Calu3 (cell line): ENCODE measurements around the gene PPP1R27. TPM values are rescaled to one million over a fixed set of nuclear protein-coding genes. Genes with fewer than 3 reads are reported as not detected.

Experiments used
- BruUV-seq: library from RNA; stranded (reverse); fragments of 400-500 nt; replicated peaks from 2 replicates; lab custom pipeline; 2021; lab: Mats Ljungman, UMichigan
- CTCF ChIA-PET: fragments of 300-600 bp; sonication (Branson Sonifier 250); formaldehyde crosslinking; loops from one replicate; lab custom pipeline; 2022; ENCODE audit warnings: antibody characterized with exemption; lab: Charles Lee
- DNase-seq: peaks from one replicate; pipeline ENCODE4 v3.0.0; 2022
- H3K27ac Mint-ChIP-seq: one replicate; pipeline ENCODE4 v1.8.0; 2022; ENCODE audit warnings: mixed read lengths; ENCODE audit not compliant: unreplicated experiment
- H3K27me3 Mint-ChIP-seq: one replicate; pipeline ENCODE4 v1.8.0; 2022; ENCODE audit warnings: mixed read lengths; ENCODE audit not compliant: unreplicated experiment
- H3K36me3 Mint-ChIP-seq: one replicate; pipeline ENCODE4 v1.8.0; 2022; ENCODE audit warnings: mild to moderate bottlenecking, moderate library complexity, mixed read lengths; ENCODE audit not compliant: insufficient read depth, unreplicated experiment
- H3K4me1 Mint-ChIP-seq: one replicate; pipeline ENCODE4 v1.8.0; 2022; ENCODE audit warnings: mild to moderate bottlenecking, low read depth, mixed read lengths; ENCODE audit not compliant: unreplicated experiment
- H3K4me3 Mint-ChIP-seq: one replicate; pipeline ENCODE4 v1.8.0; 2022; ENCODE audit warnings: mild to moderate bottlenecking, low read depth, moderate library complexity, mixed read lengths; ENCODE audit not compliant: unreplicated experiment
- H3K9me3 Mint-ChIP-seq: one replicate; pipeline ENCODE4 v1.8.0; 2022; ENCODE audit warnings: low read depth, mixed read lengths; ENCODE audit not compliant: unreplicated experiment
- intact Hi-C: fragments of 100-400 bp; cut with micrococcal nuclease; formaldehyde crosslinking; loops from one replicate; pipeline ENCODE4 v1.10.0; 2022; ENCODE audit not compliant: unreplicated experiment
- total RNA-seq: library from RNA; stranded (reverse); gene quantifications from 2 replicates; pipeline ENCODE4 v1.2.3, GENCODE V29; 2022
- TF ChIP-seq, protein P1 (sequence below): fragments of 200-600 bp; IDR thresholded peaks from one replicate; pipeline ENCODE4 v1.8.0; 2022; ENCODE audit warnings: antibody characterized with exemption; ENCODE audit not compliant: unreplicated experiment

PPP1R27 gene
- total RNA-seq, 1 experiment from 2014 or later: not detected

DNA sequence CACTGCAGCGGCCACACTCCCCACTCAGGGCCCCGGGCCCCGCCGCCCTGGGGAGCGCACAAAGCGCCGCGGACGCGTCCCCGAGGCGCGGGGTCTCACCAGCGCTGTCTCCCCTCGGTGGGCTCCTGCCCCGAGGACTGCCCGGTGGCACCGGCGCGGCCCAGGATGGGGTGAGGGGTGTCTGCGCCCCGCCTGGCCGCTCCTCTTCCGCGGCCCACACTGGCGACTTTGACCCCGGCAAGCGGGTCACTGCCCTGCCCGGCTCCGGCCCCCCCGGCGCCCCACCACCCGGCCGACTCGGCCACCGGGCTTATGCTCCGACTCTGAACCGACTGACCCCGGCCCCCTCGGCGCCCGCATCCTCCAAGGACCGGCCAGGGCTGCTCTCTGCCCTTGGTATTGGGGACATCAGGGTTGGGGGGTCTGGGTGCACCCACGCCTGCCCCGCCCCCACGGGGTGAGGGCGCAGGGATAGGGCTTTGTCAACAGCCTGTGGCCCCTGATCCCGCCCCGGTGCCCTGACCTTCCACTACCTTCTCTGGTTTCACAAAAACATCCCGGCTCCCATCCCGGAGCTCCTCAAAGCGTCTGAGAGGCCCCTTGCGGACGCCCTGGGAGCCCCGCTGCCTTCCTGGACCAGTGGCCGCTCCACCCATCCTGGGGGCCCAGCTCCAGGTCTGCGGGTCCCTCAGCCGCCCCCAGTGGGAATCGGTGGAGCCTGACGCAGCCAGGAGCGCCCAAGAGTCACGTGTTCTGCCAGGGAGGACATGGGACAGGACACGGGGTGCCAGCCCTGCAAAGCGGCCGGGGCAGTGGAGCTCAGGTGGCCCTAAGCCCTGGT is 30.1 kb downstream of the PPP1R27 start:
- no TSS peak for BruUV-seq
- peak overlapping the region; percentile 50 for H3K4me3 Mint-ChIP-seq
- no peak for DNase-seq
- peaks cover 3% of the 10 kb centered on the region for H3K9me3 Mint-ChIP-seq
- no peak overlapping the region for H3K27ac Mint-ChIP-seq
- TF ChIP-seq, protein P1, sequence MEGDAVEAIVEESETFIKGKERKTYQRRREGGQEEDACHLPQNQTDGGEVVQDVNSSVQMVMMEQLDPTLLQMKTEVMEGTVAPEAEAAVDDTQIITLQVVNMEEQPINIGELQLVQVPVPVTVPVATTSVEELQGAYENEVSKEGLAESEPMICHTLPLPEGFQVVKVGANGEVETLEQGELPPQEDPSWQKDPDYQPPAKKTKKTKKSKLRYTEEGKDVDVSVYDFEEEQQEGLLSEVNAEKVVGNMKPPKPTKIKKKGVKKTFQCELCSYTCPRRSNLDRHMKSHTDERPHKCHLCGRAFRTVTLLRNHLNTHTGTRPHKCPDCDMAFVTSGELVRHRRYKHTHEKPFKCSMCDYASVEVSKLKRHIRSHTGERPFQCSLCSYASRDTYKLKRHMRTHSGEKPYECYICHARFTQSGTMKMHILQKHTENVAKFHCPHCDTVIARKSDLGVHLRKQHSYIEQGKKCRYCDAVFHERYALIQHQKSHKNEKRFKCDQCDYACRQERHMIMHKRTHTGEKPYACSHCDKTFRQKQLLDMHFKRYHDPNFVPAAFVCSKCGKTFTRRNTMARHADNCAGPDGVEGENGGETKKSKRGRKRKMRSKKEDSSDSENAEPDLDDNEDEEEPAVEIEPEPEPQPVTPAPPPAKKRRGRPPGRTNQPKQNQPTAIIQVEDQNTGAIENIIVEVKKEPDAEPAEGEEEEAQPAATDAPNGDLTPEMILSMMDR: no peak
- CTCF ChIA-PET: interaction anchor here (0.9 kb wide), 1 partner anchor 17 kb away, joined by 5 read pairs; no protein-coding TSS in a partner anchor
- H3K36me3 Mint-ChIP-seq: peaks cover 11% of the 10 kb centered on the region
- peaks cover 8% of the 10 kb centered on the region for H3K4me1 Mint-ChIP-seq
- peaks cover 95% of the 10 kb centered on the region for H3K27me3 Mint-ChIP-seq
- intact Hi-C loops: no loop called here

DNA sequence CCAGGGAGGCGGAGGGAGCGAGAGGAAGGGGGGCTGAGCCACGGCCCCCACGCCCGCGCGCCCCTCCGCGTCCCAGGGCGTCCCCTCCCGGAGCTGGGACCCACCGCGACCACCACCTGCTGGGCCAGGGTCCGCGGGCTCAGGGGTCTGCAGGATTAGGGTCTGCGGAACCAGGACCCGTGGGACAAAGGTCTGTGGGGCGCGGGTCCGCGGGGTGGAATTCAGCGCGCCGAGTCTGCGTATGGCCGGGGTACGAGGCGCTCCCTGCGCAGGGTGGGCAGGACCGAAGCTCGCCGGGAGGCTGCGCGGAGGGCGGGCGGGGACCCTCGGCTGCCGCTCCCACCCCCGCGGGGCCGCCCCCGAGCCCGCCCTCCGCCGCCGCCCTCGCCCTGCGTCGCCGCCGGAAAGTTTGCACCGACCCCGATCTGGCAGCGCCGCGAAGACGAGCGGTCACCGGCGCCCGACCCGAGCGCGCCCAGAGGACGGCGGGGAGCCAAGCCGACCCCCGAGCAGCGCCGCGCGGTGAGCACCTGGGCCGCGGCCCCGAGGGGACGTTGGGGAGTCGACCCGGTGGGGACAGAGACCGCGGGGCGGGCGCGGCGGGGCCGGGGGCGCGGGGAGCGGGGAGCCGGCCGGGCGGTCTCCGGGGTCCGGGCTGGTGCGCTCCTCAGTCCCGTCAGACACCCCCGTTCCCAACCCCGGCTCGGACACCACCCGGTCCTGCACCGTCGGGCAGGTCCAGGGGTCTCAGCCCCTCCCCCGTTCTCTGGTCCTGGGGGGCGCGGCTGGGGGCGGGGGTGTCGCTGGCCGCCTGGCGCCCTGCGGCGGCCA is 30.9 kb downstream of the PPP1R27 start, which contains the start of gene GCGR:
Gene GCGR, plus strand, starts transcription at position 423 of the 831 bp plus-strand sequence. CDS start 4,869 bp downstream, outside the sequence.
- intact Hi-C loops: no loop called here
- H3K4me3 Mint-ChIP-seq: peak within 1 kb of the TSS; percentile 50
- peaks cover 8% of the 10 kb centered on the region for H3K4me1 Mint-ChIP-seq
- no peak for DNase-seq
- BruUV-seq: no TSS peak
- no peaks in the 10 kb centered on the region for H3K9me3 Mint-ChIP-seq
- CTCF ChIA-PET: no interaction called here
- H3K27ac Mint-ChIP-seq: no peak within 1 kb of the TSS
- TF ChIP-seq, protein P1: no peak
- H3K36me3 Mint-ChIP-seq: peaks cover 7% of the 10 kb centered on the region
- H3K27me3 Mint-ChIP-seq: peaks cover 95% of the 10 kb centered on the region

DNA sequence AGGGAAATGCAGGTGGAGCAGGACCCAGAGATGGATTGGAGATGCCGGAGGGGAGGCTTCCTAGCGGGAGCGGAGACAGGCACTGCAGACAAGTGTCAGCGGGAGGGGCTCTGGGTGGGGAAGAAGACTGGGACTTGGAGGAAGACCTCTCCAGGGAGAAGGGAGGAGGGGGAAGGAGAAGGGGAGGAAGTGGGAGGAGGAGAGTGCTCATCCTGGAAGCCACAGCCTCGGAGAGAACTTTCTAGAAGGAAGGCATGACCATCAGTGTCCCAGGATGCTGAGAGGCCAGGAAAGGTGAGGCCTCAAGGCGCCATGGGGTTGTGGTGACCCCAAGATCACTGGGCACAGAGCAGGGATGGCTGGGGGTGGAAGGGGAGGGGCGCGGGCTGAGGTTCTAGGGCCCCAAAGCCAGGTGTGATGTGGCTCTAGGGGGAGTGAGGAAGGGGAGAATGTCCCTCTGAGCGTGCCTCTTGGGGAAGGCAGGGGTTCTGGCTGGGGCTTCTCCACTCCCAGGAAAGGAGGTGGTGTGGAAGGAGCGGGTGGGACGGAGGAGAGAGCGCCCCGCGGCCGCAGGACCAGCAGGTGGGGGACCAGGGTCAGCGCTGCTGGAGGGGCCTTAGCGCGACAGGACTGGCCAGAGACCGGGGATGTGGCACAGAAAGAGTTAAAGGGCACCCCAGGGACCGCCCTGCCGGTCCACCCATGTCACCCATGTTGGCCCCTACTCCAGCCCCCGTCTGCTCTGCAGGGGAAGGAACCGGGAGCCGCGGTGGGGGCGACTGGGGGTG is 31.8 kb downstream of the PPP1R27 start:
- Mint-ChIP-seq H3K9me3 (no peaks in the 10 kb centered on the region), H3K4me3 (no peak overlapping the region), H3K27ac (no peak overlapping the region), H3K27me3 (peaks cover 88% of the 10 kb centered on the region), H3K36me3 (peaks cover 6% of the 10 kb centered on the region), H3K4me1 (peaks cover 8% of the 10 kb centered on the region)
- CTCF ChIA-PET: interaction anchor here (0.6 kb wide), 1 partner anchor 68 kb away, joined by 3 read pairs; no protein-coding TSS in a partner anchor
- intact Hi-C loops: no loop called here
- no peak for DNase-seq
- TF ChIP-seq, protein P1: no peak
- no TSS peak for BruUV-seq
